Stimulated activated naive CD8-positive, alpha-beta T cell treated with anti-CD3 and anti-CD28 coated beads, Interleukin-15, Interleukin-2, amounts not matched to agents 100 U/mL and 50 U/mL, for 24 hours (primary cell): ENCODE results near the gene GSK3B.
A peak's percentile ranks its signal among the peaks of the same experiment; 100 is the strongest.
"Not testable (repeated sequence)": the region's sequence is repeated elsewhere in the genome, so short reads cannot be mapped to it uniquely, and the experiment has no call there.

Experiments
- ATAC-seq: fragments of 150-1000 bp; cut with Tn5 transposase; one replicate; pipeline ENCODE4 v1.10.0; 2021
- DNase-seq: peaks from one replicate; pipeline ENCODE4 v3.0.0; 2021

The GSK3B gene

GRCh38 chr3:119933207-119933606 lies 161.0 kb downstream of the GSK3B start:
- DNase-seq (no peak), ATAC-seq (no peak)

DNA sequence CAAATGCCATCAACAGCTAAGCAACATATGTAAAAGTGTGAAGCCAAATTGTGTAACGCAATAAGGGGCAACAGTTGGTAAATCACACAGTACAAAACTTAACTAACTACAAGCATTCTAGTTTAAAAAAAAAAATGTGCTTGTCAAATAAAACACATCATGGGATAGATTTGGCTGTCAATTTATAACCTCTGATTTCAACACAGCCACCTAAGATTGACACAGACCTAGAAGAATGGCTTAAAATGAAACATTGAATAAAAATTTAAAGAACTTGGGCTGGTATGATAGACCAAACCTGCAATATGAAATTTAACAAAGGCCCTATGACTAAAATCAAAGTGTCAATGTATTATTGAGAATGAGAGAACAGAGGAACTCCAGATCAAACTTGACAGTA lies 164.0 kb downstream of the GSK3B start:
- DNase-seq = no peak
- no peak for ATAC-seq

DNA sequence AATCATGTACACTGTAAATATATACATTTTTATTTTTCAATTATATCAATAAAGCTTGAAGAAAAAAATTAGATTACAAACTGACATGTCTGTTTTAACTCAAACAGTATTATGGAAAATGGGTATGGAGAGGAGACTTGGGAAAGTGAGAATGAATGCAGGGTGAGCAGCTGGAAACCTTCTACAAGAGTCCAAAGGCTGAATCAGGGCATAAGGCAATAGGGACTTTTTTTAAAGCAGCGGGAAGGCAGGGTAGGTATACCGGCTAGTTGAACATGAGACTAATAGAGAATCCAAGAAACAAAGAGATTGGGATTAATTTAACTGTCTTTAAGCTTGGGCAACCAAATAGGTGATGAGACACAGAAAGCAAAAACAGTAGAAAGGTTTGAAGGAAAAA lies 167.1 kb downstream of the GSK3B start:
- DNase-seq = no peak
- ATAC-seq = no peak

GRCh38 chr3:119924111-119925094 lies 169.8 kb downstream of the GSK3B start:
- DNase-seq = no peak
- ATAC-seq = no peak

- ATAC-seq (peak; percentile 32), DNase-seq (no peak)
These were observed 175.0 kb downstream of the GSK3B start for GRCh38 chr3:119918992-119919933.

DNA sequence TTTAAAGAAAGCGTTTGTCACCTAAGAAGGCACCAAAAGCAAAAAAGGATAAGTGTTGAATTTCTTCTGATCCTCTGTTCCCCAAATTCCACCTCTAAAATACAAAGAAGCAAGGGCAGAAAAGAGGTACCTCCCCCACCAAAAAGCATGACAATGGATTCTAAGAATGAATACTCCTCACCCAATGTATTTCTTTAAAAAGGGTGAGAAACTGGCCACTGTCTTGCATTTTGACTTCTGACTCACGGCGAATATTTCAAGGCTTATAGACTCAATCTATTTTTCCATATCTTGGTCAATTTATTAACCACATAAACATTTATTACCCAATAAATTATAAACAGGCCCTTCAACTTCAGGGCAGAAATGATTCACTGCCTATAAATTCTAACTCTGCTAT lies 181.2 kb downstream of the GSK3B start:
- ATAC-seq (no peak), DNase-seq (no peak)

- no peak for DNase-seq
- peak; percentile 83 for ATAC-seq
These were observed 182.0 kb downstream of the GSK3B start for GRCh38 chr3:119912220-119912619.

GRCh38 chr3:119911748-119912147 lies 182.5 kb downstream of the GSK3B start:
- DNase-seq (no peak), ATAC-seq (peak; percentile 80)

GRCh38 chr3:119902061-119902460 lies 192.2 kb downstream of the GSK3B start:
- no peak for DNase-seq
- no peak for ATAC-seq

DNA sequence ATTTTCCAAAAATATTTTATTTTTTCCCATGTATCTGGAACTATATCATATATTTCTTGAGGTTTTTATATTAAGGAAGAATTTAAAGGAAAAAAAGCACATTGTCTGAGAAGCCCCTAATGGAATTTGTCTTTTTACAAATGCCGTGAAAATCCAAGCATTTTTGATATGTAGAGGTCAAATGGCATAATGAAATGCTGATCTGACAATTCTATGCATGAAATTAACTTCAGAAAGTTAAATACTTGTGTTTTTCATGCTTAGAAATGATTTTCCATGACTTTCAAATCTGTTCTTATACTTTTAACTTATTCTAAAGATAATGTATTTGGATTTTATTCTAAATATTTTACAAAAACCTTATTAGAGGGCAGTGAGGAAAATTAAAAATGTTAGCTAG lies 193.1 kb downstream of the GSK3B start:
- ATAC-seq = no peak

GRCh38 chr3:119899192-119899511 lies 195.1 kb downstream of the GSK3B start:
- DNase-seq = no peak
- peak; percentile 69 for ATAC-seq

More for the DNA sequence above, 193.1 kb downstream of the GSK3B start:
- DNase-seq = no peak

GRCh38 chr3:119898478-119899191 lies 195.6 kb downstream of the GSK3B start:
- DNase-seq = no peak
- ATAC-seq = no peak

GRCh38 chr3:119894195-119894594 lies 200.1 kb downstream of the GSK3B start:
- DNase-seq (no peak), ATAC-seq (no peak)

DNA sequence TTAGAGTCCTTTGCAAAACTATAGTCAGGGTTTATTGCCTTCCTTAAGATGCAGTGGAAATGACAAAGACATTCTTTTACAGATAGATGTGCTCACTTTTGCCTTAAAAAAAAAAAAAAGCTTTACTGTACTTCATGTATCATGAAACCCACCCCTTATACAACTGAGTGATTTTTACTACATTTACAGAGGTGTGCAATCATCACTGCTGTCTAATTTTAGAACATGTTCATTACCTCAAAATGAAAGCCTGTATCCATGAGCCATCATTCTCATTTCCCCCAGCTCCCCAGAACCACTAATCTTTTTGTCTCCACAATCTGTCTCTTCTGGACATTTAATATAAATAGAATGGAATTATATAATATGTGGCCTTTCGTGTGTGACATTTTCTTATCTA lies 200.5 kb downstream of the GSK3B start:
- ATAC-seq (peak; percentile 46), DNase-seq (no peak)

- ATAC-seq (peak; percentile 55), DNase-seq (peak; percentile 36)
These were observed 202.1 kb downstream of the GSK3B start for GRCh38 chr3:119891944-119892721.

DNA sequence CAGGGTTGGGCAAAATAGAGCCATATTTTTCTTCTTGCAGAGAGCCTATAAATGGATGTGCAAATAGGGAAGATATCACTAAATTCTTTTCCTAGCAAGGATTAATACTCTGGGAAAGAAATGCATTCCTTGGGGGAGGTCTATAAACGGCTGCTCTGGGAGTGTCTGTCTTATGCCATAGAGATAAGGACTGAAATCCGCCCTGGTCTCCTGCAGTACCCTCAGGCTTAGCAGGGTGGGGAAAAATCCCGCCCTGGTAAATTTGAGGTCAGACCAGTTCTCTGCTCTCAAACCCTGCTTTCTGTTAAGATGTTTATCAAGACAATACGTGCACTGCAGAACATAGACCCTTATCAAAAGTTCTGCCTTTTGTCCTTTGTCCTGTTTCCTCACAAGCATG lies 205.6 kb downstream of the GSK3B start:
- not testable (repeated sequence) for DNase-seq, ATAC-seq

GRCh38 chr3:119885746-119886530 lies 208.3 kb downstream of the GSK3B start:
- no peak for DNase-seq
- no peak for ATAC-seq

- no peak for ATAC-seq
- no peak for DNase-seq
These were observed 210.1 kb downstream of the GSK3B start for GRCh38 chr3:119884161-119884557.

DNA sequence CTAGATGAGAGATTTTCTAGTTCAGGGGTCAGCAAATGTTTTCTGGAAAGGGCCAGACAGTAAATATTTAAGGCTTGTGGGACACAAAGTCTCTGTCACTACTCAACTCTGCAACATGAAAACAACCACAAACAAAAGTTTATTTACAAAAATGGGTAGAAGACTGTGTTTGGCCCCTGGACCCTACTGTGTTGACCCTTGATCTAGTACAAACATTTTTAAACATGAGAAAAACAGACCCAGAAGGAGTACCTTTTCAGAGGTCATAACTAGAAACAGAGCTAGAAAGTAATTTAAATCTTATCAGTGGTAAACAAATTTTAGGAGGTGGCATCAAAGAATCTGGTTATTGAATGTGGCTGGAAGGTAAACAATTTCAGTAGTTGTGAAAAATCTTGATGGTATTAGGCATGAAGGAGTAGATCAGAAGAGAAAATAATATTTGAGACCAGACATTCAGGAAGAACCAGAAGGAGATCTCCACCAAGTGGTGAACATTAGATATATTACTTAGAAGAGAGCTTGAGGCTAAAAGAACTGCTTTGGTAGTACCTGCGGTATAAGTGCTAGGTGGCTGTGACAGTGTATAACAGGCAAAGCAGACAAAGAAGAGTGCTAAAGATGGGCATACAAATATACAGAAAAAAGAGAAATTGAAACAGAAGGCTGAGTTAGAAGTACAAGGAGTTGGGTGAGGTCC lies 210.6 kb downstream of the GSK3B start:
- DNase-seq (no peak), ATAC-seq (no peak)

- DNase-seq (no peak), ATAC-seq (no peak)
These were observed 213.3 kb downstream of the GSK3B start for GRCh38 chr3:119880966-119881365.
